Pancreas (tissue), 10 donors: Measurements from ENCODE around the gene MRPL48. TPM values are rescaled to one million over a fixed set of nuclear protein-coding genes. Genes with fewer than 3 reads are reported as not detected.

Source experiments
- ATAC-seq, 4 donors: fragments of 200-7000 bp; cut with Tn5 transposase; one replicate each; pipeline versions ENCODE4 v1.8.0 to v1.9.1; 2020; ENCODE audit warnings: mild to moderate bottlenecking in 4 of 4, moderate library complexity in 4 of 4
- DNase-seq, 6 donors: peaks; one replicate each; pipeline ENCODE4 v3.0.0-alpha.2; 2020
- FAIRE-seq: peaks from 2 replicates; lab custom pipeline; 2012; peaks lifted over from hg19 to GRCh38; lab: Jason Lieb, UNC
- H3K27ac ChIP-seq, 4 donors: fragments of 200-600 bp; sonication (generic); 1 replicate in 3 of 4; 2 replicates in 1 of 4; pipeline versions ENCODE4 v1.5.0 to v1.8.0; 2020
- H3K27me3 ChIP-seq, 4 donors: fragments of 200-600 bp; one replicate each; pipeline ENCODE4 v1.8.0; 2021
- H3K36me3 ChIP-seq, 3 donors: fragments of 200-600 bp; sonication (generic) in 1 of 3; one replicate each; pipeline versions ENCODE4 v1.5.0 to v1.8.0; 2020 to 2021
- H3K4me1 ChIP-seq, 3 donors: fragments of 200-600 bp; one replicate each; pipeline ENCODE4 v1.8.0; 2021
- H3K4me3 ChIP-seq, 4 donors: fragments of 200-600 bp; sonication (generic) in 2 of 4; one replicate each; pipeline versions ENCODE4 v1.5.0 to v1.8.0; 2020 to 2021
- H3K9me3 ChIP-seq, 4 donors: fragments of 200-600 bp; one replicate each; pipeline ENCODE4 v1.8.0; 2021
- WGBS, 2 donors: extraction: QIAGEN DNeasy Blood & Tissue Kit; methylation state at CpG; one replicate each; pipeline ENCODE4 v1.1.7; 2013; 5-methylcytosine and 5-hydroxymethylcytosine counted together
- intact Hi-C, 3 donors: fragments of 100-400 bp; cut with DNase I; formaldehyde crosslinking; loops; one replicate each; pipeline versions ENCODE4 v1.11.1 to v1.14.2; 2022
- polyA plus RNA-seq, 2 donors: library from polyadenylated mRNA; stranded (reverse); fragments of 200-250 nt; gene quantifications; one replicate each; pipeline ENCODE4 v1.2.3, GENCODE V29; 2013
- total RNA-seq, 6 donors: library from RNA; stranded (reverse); fragmentation: NEBNext Ultra II Directional in 4 of 6; extraction: Animal tissue kit (Norgen Biotek cat#: 25700) in 4 of 6; gene quantifications; one replicate each; pipeline versions ENCODE4 v1.2.1 to v1.2.4, GENCODE V29; 2021 to 2023
- TF ChIP-seq, protein P1 (sequence below), 4 donors: fragments of 200-600 bp; sonication (generic) in 3 of 4; IDR thresholded peaks; one replicate each; pipeline versions ENCODE4 v1.5.0 to v1.8.0; 2021; ENCODE audit warnings: antibody characterized with exemption in 4 of 4
- donor health status: healthy with polysubstance abuse.
- donor health status: DM: no; HTN: no; CAD: no; lungs with moderate emphysema.
- donor health status: DM: no; HTN: no; CAD: no.
- donor health status: control.
- donor health status: control.
- donor health status: Bipolar disorder and iron deficiency.
- donor health status: DM: yes; HTN: yes; CAD: no.
- donor health status: DM: no; HTN: no; CAD: no.
- donor health status: DM: no; HTN: no; CAD: no.
- donor health status: DM: yes; HTN: yes; CAD: no.

MRPL48 gene
- total and polyA plus RNA-seq, 8 donors, result 11.8 to 22.5 (median 17.5) TPM

GRCh38 chr11:73889019-73889418 lies 101.3 kb downstream of the MRPL48 start:
- no peaks in the 10 kb centered on the region for H3K9me3 ChIP-seq
- intact Hi-C loops, result no loop called here
- TF ChIP-seq, protein P1, sequence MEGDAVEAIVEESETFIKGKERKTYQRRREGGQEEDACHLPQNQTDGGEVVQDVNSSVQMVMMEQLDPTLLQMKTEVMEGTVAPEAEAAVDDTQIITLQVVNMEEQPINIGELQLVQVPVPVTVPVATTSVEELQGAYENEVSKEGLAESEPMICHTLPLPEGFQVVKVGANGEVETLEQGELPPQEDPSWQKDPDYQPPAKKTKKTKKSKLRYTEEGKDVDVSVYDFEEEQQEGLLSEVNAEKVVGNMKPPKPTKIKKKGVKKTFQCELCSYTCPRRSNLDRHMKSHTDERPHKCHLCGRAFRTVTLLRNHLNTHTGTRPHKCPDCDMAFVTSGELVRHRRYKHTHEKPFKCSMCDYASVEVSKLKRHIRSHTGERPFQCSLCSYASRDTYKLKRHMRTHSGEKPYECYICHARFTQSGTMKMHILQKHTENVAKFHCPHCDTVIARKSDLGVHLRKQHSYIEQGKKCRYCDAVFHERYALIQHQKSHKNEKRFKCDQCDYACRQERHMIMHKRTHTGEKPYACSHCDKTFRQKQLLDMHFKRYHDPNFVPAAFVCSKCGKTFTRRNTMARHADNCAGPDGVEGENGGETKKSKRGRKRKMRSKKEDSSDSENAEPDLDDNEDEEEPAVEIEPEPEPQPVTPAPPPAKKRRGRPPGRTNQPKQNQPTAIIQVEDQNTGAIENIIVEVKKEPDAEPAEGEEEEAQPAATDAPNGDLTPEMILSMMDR (IDR thresholded peaks at IDR 0.05), result no peak
- ATAC-seq (peak in 1 of 4 donors; percentile 38), FAIRE-seq (no peak), DNase-seq (no peak)
- no peak overlapping the region for H3K27ac ChIP-seq
- no peaks in the 10 kb centered on the region for H3K4me1 ChIP-seq
- H3K27me3 ChIP-seq, result no peaks in the 10 kb centered on the region
- 5 to 25% methylated on average over 1 of the region's 1 CpG for WGBS, 2 donors
- H3K4me3 ChIP-seq, result no peak overlapping the region
- H3K36me3 ChIP-seq, result peaks cover 0 to 28% (median 4%) of the 10 kb centered on the region in 3 donors

GRCh38 chr11:73889536-73889935 lies 101.9 kb downstream of the MRPL48 start:
- ATAC-seq (no peak), FAIRE-seq (no peak), DNase-seq (no peak)
- 94% methylated on average over 1 of the region's 1 CpG for WGBS, 2 donors
- TF ChIP-seq, protein P1 (IDR thresholded peaks at IDR 0.05), result no peak
- Histone ChIP-seq H3K27ac (no peak overlapping the region), H3K4me1 (no peaks in the 10 kb centered on the region), H3K9me3 (no peaks in the 10 kb centered on the region), H3K4me3 (no peak overlapping the region), H3K27me3 (no peaks in the 10 kb centered on the region), H3K36me3 (peaks cover 0 to 28% (median 4%) of the 10 kb centered on the region in 3 donors)
- intact Hi-C loops, result no loop called here

- Histone ChIP-seq H3K27ac (no peak overlapping the region), H3K9me3 (no peaks in the 10 kb centered on the region), H3K4me3 (no peak overlapping the region), H3K27me3 (no peaks in the 10 kb centered on the region), H3K36me3 (peaks cover 0 to 24% (median 4%) of the 10 kb centered on the region in 3 donors), H3K4me1 (no peaks in the 10 kb centered on the region)
- DNase-seq, result no peak
- ATAC-seq, result no peak
- TF ChIP-seq, protein P1 (IDR thresholded peaks at IDR 0.05), result no peak
- intact Hi-C loops, result no loop called here
- no peak for FAIRE-seq
- 96 to 99% methylated on average over 3 of the region's 3 CpGs for WGBS, 2 donors
Measured at GRCh38 chr11:73893041-73893440, 105.4 kb downstream of the MRPL48 start.

GRCh38 chr11:73894725-73895335 lies 107.2 kb downstream of the MRPL48 start:
- Histone ChIP-seq H3K4me1 (no peaks in the 10 kb centered on the region), H3K36me3 (peaks cover 0 to 24% (median under 1%) of the 10 kb centered on the region in 3 donors), H3K4me3 (no peak overlapping the region), H3K27ac (no peak overlapping the region), H3K9me3 (no peaks in the 10 kb centered on the region), H3K27me3 (no peaks in the 10 kb centered on the region)
- ATAC-seq, result no peak
- DNase-seq, result no peak
- intact Hi-C loops, result no loop called here
- FAIRE-seq, result no peak
- 96 to 98% methylated on average over 5 of the region's 5 CpGs for WGBS, 2 donors
- TF ChIP-seq, protein P1 (IDR thresholded peaks at IDR 0.05), result no peak

- no peak for FAIRE-seq
Measured at GRCh38 chr11:73902303-73902702, 114.6 kb downstream of the MRPL48 start.

More at GRCh38 chr11:73902303-73902702, 114.6 kb downstream of the MRPL48 start:
- TF ChIP-seq, protein P1 (IDR thresholded peaks at IDR 0.05), result no peak
- no peak for ATAC-seq
- Histone ChIP-seq H3K36me3 (peaks cover 0 to 33% (median 3%) of the 10 kb centered on the region in 3 donors), H3K4me3 (no peak overlapping the region), H3K9me3 (no peaks in the 10 kb centered on the region), H3K4me1 (no peaks in the 10 kb centered on the region), H3K27ac (no peak overlapping the region), H3K27me3 (no peaks in the 10 kb centered on the region)
- DNase-seq, result no peak
- intact Hi-C loops, result no loop called here
- WGBS, 2 donors, result 85 to 95% methylated on average over 1 of the region's 1 CpG
